CMK (cell line): ENCODE measurements around the gene DIAPH2.
"Not testable (repeated sequence)": the region's sequence is repeated elsewhere in the genome, so short reads cannot be mapped to it uniquely, and the experiment has no call there.

Experiments used
- DNase-seq: peaks from one replicate; pipeline ENCODE4 v3.0.0-alpha.2; 2010; ENCODE audit warnings: low read depth

DIAPH2 gene

GRCh38 chrX:97389761-97390192 is 705.1 kb downstream of the DIAPH2 start:
- DNase-seq: no peak

GRCh38 chrX:97397371-97397770 is 712.7 kb downstream of the DIAPH2 start:
- DNase-seq: no peak

GRCh38 chrX:97398030-97398551 is 713.4 kb downstream of the DIAPH2 start:
- no peak for DNase-seq

- no peak for DNase-seq
Observed at GRCh38 chrX:97399400-97399799, 714.8 kb downstream of the DIAPH2 start.

GRCh38 chrX:97400492-97400891 is 715.9 kb downstream of the DIAPH2 start:
- no peak for DNase-seq

- DNase-seq: no peak
Observed at GRCh38 chrX:97401154-97401553, 716.5 kb downstream of the DIAPH2 start.

- no peak for DNase-seq
Observed at GRCh38 chrX:97401586-97402136, 717.0 kb downstream of the DIAPH2 start.

GRCh38 chrX:97402333-97402732 is 717.7 kb downstream of the DIAPH2 start:
- DNase-seq: no peak

GRCh38 chrX:97402903-97403302 is 718.3 kb downstream of the DIAPH2 start:
- no peak for DNase-seq

- DNase-seq: no peak
Observed at GRCh38 chrX:97405031-97405660, 720.5 kb downstream of the DIAPH2 start.

GRCh38 chrX:97409632-97410415 is 725.2 kb downstream of the DIAPH2 start:
- DNase-seq: not testable (repeated sequence)

- no peak for DNase-seq
Observed at GRCh38 chrX:97416461-97416860, 731.8 kb downstream of the DIAPH2 start.

- no peak for DNase-seq
Observed at GRCh38 chrX:97429101-97429500, 744.5 kb downstream of the DIAPH2 start.

DNA sequence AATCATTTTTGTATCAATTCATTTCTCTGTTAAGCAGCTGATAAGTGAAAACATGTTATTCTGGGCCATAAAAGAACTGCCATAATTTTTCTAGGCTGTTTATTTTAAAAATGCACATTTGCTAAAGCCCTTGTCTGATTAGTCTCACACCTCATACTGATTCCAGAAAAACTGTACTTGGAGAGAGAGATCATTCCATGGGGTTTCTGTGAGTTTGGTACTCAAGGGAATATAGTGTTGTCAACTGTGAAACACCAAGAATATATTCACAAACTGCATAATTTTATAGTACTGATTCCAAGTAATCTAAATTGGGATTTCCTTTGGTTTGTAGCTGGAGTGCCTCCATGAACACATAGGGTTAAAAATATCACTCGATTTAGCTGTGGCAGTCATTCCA is 746.6 kb downstream of the DIAPH2 start:
- DNase-seq: no peak

- DNase-seq: no peak
Observed at GRCh38 chrX:97446298-97446882, 761.7 kb downstream of the DIAPH2 start.

DNA sequence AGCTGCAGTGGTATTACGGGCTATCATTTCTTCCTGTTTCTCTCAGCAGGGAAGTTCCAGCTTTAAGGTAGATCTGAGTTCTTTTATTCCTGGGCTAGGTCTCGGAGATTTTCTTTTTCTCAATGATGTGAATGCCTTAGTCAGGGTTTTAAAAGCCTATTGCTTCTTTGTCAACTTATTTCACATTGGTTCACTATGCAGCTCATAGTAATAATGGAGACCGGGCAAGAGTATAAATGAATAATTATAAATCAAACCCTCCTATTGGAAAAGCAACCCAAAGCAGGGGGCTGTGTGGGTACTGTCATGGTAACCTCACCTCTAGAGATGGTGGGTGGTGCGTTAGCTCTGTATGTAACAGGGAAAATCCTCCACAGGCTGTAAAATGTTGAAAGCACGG is 762.7 kb downstream of the DIAPH2 start:
- DNase-seq: no peak

- no peak for DNase-seq
Observed at GRCh38 chrX:97452283-97452682, 767.6 kb downstream of the DIAPH2 start.

- no peak for DNase-seq
Observed at GRCh38 chrX:97461763-97462162, 777.1 kb downstream of the DIAPH2 start.

- no peak for DNase-seq
Observed at GRCh38 chrX:97471071-97471470, 786.4 kb downstream of the DIAPH2 start.

DNA sequence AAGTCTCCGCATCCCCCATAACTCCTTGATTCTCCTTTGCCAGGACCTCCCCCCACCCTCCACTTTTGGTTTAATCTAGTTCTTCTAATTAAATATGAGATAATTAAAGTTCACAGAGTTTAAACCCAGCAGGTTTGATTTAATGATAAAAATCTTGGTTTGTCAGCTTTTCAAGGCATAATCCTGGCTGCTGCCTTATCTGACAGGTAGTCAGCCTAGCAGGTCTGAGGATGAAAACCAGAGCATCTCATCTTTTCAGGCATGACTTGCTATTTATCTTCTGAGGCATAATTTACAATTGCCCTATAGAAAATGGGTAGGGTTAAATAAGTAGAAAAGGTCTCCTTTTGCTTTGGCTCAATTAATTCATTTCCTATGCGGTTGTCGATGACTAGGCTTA is 790.3 kb downstream of the DIAPH2 start:
- no peak for DNase-seq

GRCh38 chrX:97479106-97479890 is 794.7 kb downstream of the DIAPH2 start:
- no peak for DNase-seq

DNA sequence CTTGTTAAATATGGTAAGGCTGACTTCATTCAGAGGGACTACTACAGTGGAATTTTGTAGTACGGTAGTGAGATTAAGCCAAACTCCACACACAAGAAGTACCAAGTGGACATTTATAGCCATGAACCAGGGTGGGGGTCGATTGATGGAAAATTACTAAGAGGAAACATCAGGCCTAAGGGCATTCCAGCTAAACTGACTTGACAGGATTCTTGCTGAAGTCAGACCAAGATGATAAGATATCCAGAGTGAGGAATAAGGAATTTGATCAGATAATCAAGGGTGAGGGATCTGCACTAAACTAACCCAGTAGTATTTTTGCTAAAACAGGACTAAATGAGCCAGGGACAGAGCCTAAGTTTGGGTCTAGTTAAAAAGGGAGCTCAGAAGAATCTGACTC is 796.6 kb downstream of the DIAPH2 start:
- no peak for DNase-seq
